Common myeloid progenitor, CD34-positive (primary cell): ENCODE results near the gene CLEC20A.

Experiments
- CTCF ChIA-PET: fragments of 350-600 bp; sonication (Branson Sonifier 250); formaldehyde crosslinking; loops from one replicate; lab custom pipeline; 2021; ENCODE audit warnings: antibody characterized with exemption; lab: Charles Lee
- POLR2A ChIA-PET: fragments of 350-600 bp; sonication (Branson Sonifier 250); formaldehyde crosslinking; loops from one replicate; lab custom pipeline; 2021; ENCODE audit warnings: antibody characterized with exemption; lab: Charles Lee
- DNase-seq, 3 donors: peaks; one replicate each; pipeline versions ENCODE4 v3.0.0 to v3.0.0-alpha.2; 2013
- H3K27ac ChIP-seq, 2 experiments: 1 replicate in 1 of 2; 2 replicates in 1 of 2; pipeline ENCODE4 v1.7.0; 2013; ENCODE audit warnings: inconsistent platforms in 2 of 2, low read length in 2 of 2, mild to moderate bottlenecking in 2 of 2, low read depth in 1 of 2, moderate library complexity in 1 of 2; ENCODE audit not compliant: severe bottlenecking in 2 of 2, insufficient read depth in 1 of 2, poor library complexity in 1 of 2
- H3K27me3 ChIP-seq, 5 experiments: replicated peaks in 2 of 5; 1 replicate in 3 of 5; 2 replicates in 2 of 5; pipeline versions ENCODE4 v1.6.1 to v1.7.0; 2013; ENCODE audit warnings: low read length in 4 of 5, mild to moderate bottlenecking in 2 of 5, moderate library complexity in 2 of 5, inconsistent platforms in 1 of 5; ENCODE audit not compliant: insufficient read depth in 5 of 5, control insufficient read depth in 4 of 5
- H3K36me3 ChIP-seq, 4 experiments: 1 replicate in 2 of 4; 2 replicates in 2 of 4; pipeline versions ENCODE4 v1.6.1 to v1.7.0; 2013; ENCODE audit warnings: low read length in 3 of 4, control low read depth in 1 of 4, mild to moderate bottlenecking in 1 of 4; ENCODE audit not compliant: control insufficient read depth in 4 of 4, insufficient read depth in 4 of 4
- H3K4me1 ChIP-seq, 4 experiments: 1 replicate in 3 of 4; 2 replicates in 1 of 4; pipeline versions ENCODE4 v1.6.1 to v1.7.1; 2013; ENCODE audit warnings: low read length in 3 of 4, mild to moderate bottlenecking in 3 of 4, control low read depth in 1 of 4, inconsistent platforms in 1 of 4, moderate library complexity in 1 of 4; ENCODE audit not compliant: control insufficient read depth in 4 of 4, insufficient read depth in 4 of 4; ENCODE audit errors: control extremely low read depth in 1 of 4
- H3K4me3 ChIP-seq, 7 experiments: 1 replicate in 4 of 7; 2 replicates in 3 of 7; pipeline versions ENCODE4 v1.5.1 to v1.7.0; 2013; ENCODE audit warnings: mild to moderate bottlenecking in 7 of 7, low read length in 6 of 7, moderate library complexity in 6 of 7, inconsistent platforms in 2 of 7, low read depth in 2 of 7, control low read depth in 1 of 7; ENCODE audit not compliant: insufficient read depth in 4 of 7, control insufficient read depth in 1 of 7; ENCODE audit errors: extremely low read depth in 1 of 7
- H3K9me3 ChIP-seq, 5 experiments: 1 replicate in 4 of 5; 2 replicates in 1 of 5; pipeline versions ENCODE4 v1.6.1 to v1.7.1; 2013; ENCODE audit warnings: low read length in 4 of 5, mild to moderate bottlenecking in 2 of 5, inconsistent platforms in 1 of 5, low read depth in 1 of 5, moderate library complexity in 1 of 5; ENCODE audit not compliant: control insufficient read depth in 4 of 5, insufficient read depth in 2 of 5; ENCODE audit errors: control extremely low read depth in 1 of 5
- WGBS: methylation state at CpG from one replicate; pipeline ENCODE4 v1.1.5; 2013; ENCODE audit not compliant: insufficient coverage; 5-methylcytosine and 5-hydroxymethylcytosine counted together

CLEC20A gene

DNA sequence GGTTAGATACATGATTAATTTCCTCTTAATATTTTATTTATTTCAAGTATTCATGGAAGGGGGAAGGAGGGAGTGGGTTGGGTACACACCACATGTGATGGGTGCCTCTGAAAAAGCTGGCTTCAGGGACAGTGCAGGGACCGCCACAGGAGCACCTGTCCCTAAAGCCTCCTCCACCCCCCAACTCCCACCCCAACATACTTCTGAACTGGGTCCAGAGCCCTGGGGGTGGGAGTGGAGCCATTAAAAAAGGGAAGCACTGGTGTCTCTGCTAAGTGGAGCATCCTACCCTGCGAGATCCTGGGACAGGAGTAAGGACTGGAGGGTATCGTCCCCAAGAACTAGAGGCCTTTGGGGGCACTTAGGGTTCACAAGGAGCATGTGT lies 5.6 kb upstream of the CLEC20A start:
- CTCF ChIA-PET = interaction anchor here (0.5 to 2.9 kb wide), 20 partner anchors 10 to 564 kb away, joined by 3 to 21 read pairs (median 5); partner anchors contain the start of gene TEX35
- H3K36me3 ChIP-seq = no peaks in the 10 kb centered on the region
- no peak overlapping the region for H3K27ac ChIP-seq
- POLR2A ChIA-PET = no interaction called here
- WGBS = 93% methylated on average over 2 of the region's 3 CpGs
- DNase-seq = no peak
- H3K4me1 ChIP-seq = peaks cover 0 to 6% (median 0%) of the 10 kb centered on the region in 4 experiments
- no peaks in the 10 kb centered on the region for H3K9me3 ChIP-seq
- H3K4me3 ChIP-seq = no peak overlapping the region
- H3K27me3 ChIP-seq = peaks cover 0 to 2% (median 0%) of the 10 kb centered on the region in 5 experiments

DNA sequence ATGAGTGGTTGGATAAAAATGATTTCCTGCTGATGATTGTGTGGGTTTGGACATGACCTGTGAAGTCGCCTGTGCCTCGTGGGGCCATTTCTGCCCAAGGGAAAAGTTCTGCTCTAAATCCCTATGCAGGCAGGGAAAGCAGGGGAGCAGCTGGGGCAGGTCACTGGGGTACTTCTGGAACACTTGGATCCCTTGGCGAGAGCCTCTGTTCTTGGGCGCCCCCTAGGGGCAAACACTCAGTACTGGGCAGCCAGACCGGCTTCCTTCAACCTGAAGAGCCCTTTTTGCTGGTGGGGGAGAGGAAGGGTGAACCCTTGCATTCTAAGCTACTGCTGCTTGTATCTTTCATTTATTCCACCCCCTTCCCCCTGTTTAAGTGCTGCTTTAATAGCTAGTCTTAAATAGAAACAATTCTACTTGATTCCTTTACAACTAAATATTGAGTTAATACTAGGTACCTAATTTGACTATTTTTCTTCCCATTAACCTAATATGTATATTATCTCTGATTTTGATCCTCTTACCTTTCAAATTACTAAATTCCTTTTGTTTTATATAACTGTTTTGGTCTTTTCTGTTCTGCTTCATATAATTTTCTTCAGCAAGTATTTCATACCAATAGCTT lies 5.1 kb upstream of the CLEC20A start:
- H3K9me3 ChIP-seq = no peaks in the 10 kb centered on the region
- DNase-seq = peak; percentile 58 to 80 (median 73)
- CTCF ChIA-PET = interaction anchor here (0.5 to 2.9 kb wide), 22 partner anchors 9 to 565 kb away, joined by 3 to 21 read pairs (median 5); partner anchors contain the start of gene TEX35
- H3K4me1 ChIP-seq = peaks cover 0 to 3% (median 0%) of the 10 kb centered on the region in 4 experiments
- POLR2A ChIA-PET = no interaction called here
- H3K36me3 ChIP-seq = no peaks in the 10 kb centered on the region
- no peak overlapping the region for H3K4me3 ChIP-seq
- no peak overlapping the region for H3K27ac ChIP-seq
- peaks cover 0 to 2% (median 0%) of the 10 kb centered on the region in 5 experiments for H3K27me3 ChIP-seq
- 42% methylated on average over 2 of the region's 5 CpGs for WGBS

- Histone ChIP-seq H3K27me3 (peaks cover 0 to 2% (median 0%) of the 10 kb centered on the region in 5 experiments), H3K4me1 (no peaks in the 10 kb centered on the region), H3K4me3 (no peak overlapping the region), H3K36me3 (no peaks in the 10 kb centered on the region), H3K27ac (no peak overlapping the region), H3K9me3 (no peaks in the 10 kb centered on the region)
- CTCF ChIA-PET = interaction anchor here (0.7 to 2.9 kb wide), 18 partner anchors 9 to 517 kb away, joined by 3 to 21 read pairs (median 6); partner anchors contain the start of gene TEX35
- WGBS = 98% methylated on average over 9 of the region's 10 CpGs
- POLR2A ChIA-PET = no interaction called here
- no peak for DNase-seq
Measured at GRCh38 chr1:178500936-178501554, 4.3 kb upstream of the CLEC20A start.

DNA sequence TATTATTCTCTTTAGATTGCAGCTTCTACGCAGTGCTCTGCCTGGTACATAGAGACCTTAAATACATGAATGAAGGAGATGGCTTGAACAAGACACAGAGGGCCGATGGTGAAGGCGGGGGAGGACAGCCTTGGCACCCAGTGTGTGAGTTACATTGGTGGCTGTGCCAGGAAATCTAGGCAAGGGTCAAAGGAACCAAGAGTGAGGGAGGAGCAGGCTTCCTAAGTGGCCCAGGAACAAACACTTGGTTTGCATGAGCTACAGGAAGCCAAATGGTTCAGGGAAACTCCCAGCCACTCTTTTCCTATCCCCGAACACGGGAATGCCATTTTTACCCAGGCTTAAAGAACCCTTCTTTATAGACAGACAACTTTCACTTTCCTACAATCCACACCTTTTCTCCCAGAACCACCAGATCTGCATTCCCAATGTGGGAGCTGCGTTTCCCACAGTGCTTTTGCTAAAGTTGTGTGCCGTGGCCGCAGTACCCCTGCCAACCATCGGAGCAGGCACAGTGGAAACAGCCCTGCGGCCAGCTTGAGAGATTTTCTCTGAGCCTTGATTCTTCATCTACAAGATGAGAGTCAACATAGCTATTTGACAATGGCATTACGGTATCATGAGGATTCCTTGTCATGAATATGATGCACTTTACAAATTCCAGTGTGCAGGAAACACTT lies 3.5 kb upstream of the CLEC20A start:
- H3K9me3 ChIP-seq = no peaks in the 10 kb centered on the region
- DNase-seq = no peak
- H3K27ac ChIP-seq = no peak overlapping the region
- ChIA-PET CTCF (interaction anchor here (0.7 to 2.9 kb wide), 8 partner anchors 12 to 360 kb away, joined by 3 to 21 read pairs (median 7); partner anchors contain the start of gene TEX35), POLR2A (no interaction called here)
- H3K36me3 ChIP-seq = no peaks in the 10 kb centered on the region
- 91% methylated on average over 8 of the region's 11 CpGs for WGBS
- no peaks in the 10 kb centered on the region for H3K4me1 ChIP-seq
- peaks cover 0 to 2% (median 0%) of the 10 kb centered on the region in 5 experiments for H3K27me3 ChIP-seq
- H3K4me3 ChIP-seq = no peak overlapping the region

GRCh38 chr1:178498896-178499675 lies 2.3 kb upstream of the CLEC20A start:
- Histone ChIP-seq H3K4me1 (no peaks in the 10 kb centered on the region), H3K27me3 (no peaks in the 10 kb centered on the region), H3K36me3 (no peaks in the 10 kb centered on the region), H3K4me3 (no peak overlapping the region), H3K9me3 (no peaks in the 10 kb centered on the region), H3K27ac (no peak overlapping the region)
- ChIA-PET POLR2A (no interaction called here), CTCF (interaction anchor here (1.0 to 2.0 kb wide), 3 partner anchors 11 to 35 kb away, joined by 3 to 7 read pairs (median 4); no protein-coding TSS in a partner anchor)
- DNase-seq = no peak
- WGBS = 93% methylated on average over 15 of the region's 16 CpGs

DNA sequence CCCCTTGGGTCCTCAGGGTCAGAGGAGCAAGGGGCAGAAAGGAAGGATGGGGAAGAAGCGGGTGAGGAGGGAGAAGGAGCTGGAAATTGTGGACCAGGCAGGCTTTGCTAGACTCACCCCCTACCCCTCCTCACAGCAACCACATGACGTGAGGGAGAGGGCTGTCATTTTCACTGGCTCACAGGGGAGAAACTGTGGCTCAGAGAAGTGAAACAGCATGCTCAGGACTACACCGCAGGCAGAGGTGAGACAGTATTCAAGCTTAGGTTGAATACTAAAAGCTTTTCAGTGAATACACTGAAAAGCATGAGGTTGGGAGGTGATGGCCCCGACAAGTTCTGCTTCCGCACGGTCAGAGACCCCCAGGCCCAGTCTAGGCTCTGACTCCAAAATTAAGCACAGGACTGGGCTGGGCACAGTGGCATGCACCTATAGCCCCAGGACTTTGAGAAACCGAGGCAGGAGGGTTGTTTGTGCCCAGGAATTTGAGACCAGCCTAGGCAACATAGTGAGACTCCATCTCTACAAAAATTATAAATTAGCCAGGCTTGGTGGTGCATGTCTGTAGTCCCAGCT lies 1.2 kb upstream of the CLEC20A start:
- no peaks in the 10 kb centered on the region for H3K9me3 ChIP-seq
- 100% methylated on average over 2 of the region's 7 CpGs for WGBS
- no peaks in the 10 kb centered on the region for H3K36me3 ChIP-seq
- H3K27ac ChIP-seq = no peak overlapping the region
- CTCF ChIA-PET = interaction anchor here (1.0 kb wide), 1 partner anchor 10 kb away, joined by 4 read pairs; no protein-coding TSS in a partner anchor
- H3K4me1 ChIP-seq = no peaks in the 10 kb centered on the region
- no peak for DNase-seq
- POLR2A ChIA-PET = no interaction called here
- no peak overlapping the region for H3K4me3 ChIP-seq
- no peaks in the 10 kb centered on the region for H3K27me3 ChIP-seq
